T-helper 2 cell treated with Interferon-gamma antibody and Interleukin-4, amounts not matched to agents 5 μg/mL and 100 μg/mL, for 36 hours (primary cell): ENCODE measurements around the gene MINDY4.

ENCODE experiments used
- DNase-seq: peaks from one replicate; pipeline ENCODE4 v3.0.0; 2021; ENCODE audit warnings: low spot score
- H3K27ac Mint-ChIP-seq: one replicate; pipeline ENCODE4 v1.8.0; 2021; ENCODE audit warnings: mild to moderate bottlenecking, mixed read lengths
- H3K27me3 Mint-ChIP-seq: one replicate; pipeline ENCODE4 v1.8.0; 2021; ENCODE audit warnings: low read depth, mixed read lengths
- H3K36me3 Mint-ChIP-seq: one replicate; pipeline ENCODE4 v1.8.0; 2021; ENCODE audit warnings: low read depth, mixed read lengths
- H3K4me1 Mint-ChIP-seq: one replicate; pipeline ENCODE4 v1.8.0; 2021; ENCODE audit warnings: low read depth, mixed read lengths
- H3K4me3 Mint-ChIP-seq: one replicate; pipeline ENCODE4 v1.8.0; 2022; ENCODE audit warnings: mild to moderate bottlenecking, moderate library complexity, mixed read lengths
- H3K9me3 Mint-ChIP-seq: one replicate; pipeline ENCODE4 v1.8.0; 2021; ENCODE audit warnings: mixed read lengths

Gene MINDY4

DNA sequence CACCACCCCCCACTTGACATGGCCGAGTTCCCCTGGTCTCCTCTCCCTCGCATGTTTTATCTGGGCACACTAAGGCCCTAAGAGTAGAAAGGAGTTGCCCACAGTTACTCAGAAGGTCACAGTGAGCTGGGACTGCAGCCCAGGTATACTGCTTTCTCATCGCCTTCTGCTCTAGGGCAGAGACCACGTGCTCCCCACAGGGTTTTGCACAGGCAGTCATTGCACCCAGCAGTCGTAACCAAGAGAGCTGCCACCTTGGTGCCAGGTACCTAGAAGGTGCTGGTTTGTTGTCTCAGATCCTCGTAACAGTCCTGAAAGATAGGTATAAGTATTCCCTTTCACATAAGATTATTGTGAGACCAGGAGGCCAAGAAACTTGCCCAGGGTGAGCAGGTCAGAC lies 1.8 kb downstream of the MINDY4 start:
- no peak for DNase-seq
- Mint-ChIP-seq H3K27ac (no peak overlapping the region), H3K4me3 (no peak overlapping the region), H3K9me3 (no peaks in the 10 kb centered on the region), H3K4me1 (peaks cover 4% of the 10 kb centered on the region), H3K36me3 (no peaks in the 10 kb centered on the region), H3K27me3 (peaks cover 6% of the 10 kb centered on the region)

DNA sequence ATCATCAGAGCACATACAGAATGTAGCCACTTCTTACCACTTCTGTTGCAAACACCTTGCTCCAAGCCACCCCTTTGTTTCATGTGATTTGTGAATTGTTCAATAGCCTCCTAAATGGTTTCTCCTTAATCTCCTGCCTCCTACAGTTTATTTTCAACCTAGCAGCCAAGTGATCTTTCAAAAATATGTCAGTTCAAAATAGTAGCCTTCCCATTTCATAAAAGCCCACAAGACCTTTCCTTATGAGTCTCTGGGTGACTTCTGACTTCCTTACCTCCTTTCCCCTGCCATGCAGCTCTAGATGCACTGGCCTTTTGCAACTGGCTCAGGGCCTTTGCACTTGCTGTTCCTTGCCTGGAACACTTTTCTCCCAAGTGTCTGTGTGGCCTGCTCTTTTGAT lies 4.8 kb downstream of the MINDY4 start:
- H3K27ac Mint-ChIP-seq: no peak overlapping the region

DNA sequence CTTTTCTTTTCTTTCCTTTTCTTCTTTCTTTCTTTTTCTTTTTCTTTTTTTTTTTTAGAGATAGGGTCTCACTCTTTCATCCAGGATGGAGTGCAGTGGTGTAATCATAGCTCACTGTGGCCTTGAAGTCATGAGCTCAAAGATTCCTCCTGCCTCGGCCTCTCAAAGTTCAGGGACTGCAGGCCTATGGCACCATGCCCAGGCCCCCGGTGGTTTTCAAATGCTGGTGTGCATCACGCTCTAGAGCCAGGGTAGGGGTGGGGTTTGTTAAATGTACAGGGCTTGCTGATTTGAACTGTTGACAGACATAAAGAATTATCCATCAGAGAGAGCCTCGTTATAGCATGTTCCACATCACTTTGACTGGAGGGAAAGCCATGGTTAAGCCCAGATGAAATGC lies 5.8 kb downstream of the MINDY4 start:
- H3K9me3 Mint-ChIP-seq: no peaks in the 10 kb centered on the region
- DNase-seq: no peak
- H3K27ac Mint-ChIP-seq: no peak overlapping the region
- H3K36me3 Mint-ChIP-seq: no peaks in the 10 kb centered on the region
- peaks cover 3% of the 10 kb centered on the region for H3K4me1 Mint-ChIP-seq
- no peaks in the 10 kb centered on the region for H3K27me3 Mint-ChIP-seq
- no peak overlapping the region for H3K4me3 Mint-ChIP-seq

More for the DNA sequence above, 4.8 kb downstream of the MINDY4 start:
- no peaks in the 10 kb centered on the region for H3K36me3 Mint-ChIP-seq
- peaks cover 4% of the 10 kb centered on the region for H3K4me1 Mint-ChIP-seq
- no peaks in the 10 kb centered on the region for H3K9me3 Mint-ChIP-seq
- H3K27me3 Mint-ChIP-seq: no peaks in the 10 kb centered on the region
- H3K4me3 Mint-ChIP-seq: no peak overlapping the region
- no peak for DNase-seq

DNA sequence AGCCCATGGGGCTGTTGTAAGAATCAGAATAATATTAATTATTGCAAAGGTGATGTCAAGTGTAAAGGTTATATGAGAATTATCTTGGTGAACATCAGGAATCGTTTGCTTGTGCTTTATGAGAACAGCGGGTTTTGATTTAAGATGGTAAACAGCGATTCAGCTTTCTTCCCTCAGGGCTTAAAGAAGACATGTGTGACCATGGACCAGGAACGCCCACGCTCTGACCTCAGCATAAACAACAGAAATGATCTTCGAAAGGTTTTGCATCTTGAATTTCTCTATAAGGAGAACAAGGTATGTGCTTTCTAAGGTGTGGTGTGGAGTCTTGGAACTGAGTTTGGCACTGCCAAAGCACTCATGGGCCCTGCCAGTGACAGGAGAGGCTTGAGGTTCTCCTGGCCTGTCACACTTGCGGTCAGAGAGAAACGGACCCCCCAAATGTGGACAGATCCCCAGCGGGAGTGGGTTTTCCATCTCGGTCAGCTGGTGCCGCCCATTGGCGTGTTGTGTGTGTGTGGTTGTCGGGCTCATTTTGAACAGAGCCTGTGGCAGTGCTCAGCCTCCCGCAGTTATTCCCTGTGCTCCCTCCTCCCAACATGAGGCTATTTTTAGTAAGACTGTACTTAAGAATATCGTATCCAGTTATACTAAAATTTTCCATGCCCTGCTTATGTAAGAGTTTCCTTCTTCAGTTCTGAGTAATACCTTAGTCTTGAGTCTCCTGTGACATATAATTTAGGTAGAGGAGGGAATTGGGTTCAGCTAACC lies 7.2 kb downstream of the MINDY4 start:
- no peaks in the 10 kb centered on the region for H3K9me3 Mint-ChIP-seq
- no peak overlapping the region for H3K4me3 Mint-ChIP-seq
- H3K27ac Mint-ChIP-seq: no peak overlapping the region
- no peak for DNase-seq
- no peaks in the 10 kb centered on the region for H3K27me3 Mint-ChIP-seq
- H3K36me3 Mint-ChIP-seq: no peaks in the 10 kb centered on the region
- no peaks in the 10 kb centered on the region for H3K4me1 Mint-ChIP-seq

DNA sequence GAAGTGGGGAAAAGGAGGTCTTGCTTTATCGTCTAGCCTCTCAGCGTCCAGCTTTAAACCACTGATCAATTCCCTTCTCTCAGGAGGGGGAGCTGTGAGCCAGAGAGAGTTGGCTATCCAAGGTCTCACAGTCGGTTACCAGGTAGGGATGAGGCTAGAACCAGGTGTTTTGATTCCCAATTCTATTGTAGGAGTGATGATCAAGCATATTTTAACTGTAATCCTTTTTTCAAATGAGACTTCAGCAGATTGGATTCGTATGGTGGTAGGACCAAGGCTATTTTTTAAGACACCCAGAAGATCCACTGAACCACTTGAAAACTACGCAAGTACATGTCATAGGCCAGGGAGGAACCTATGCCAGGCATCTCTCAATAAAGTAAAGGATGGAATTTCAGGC lies 8.4 kb downstream of the MINDY4 start:
- H3K36me3 Mint-ChIP-seq: no peaks in the 10 kb centered on the region

DNA sequence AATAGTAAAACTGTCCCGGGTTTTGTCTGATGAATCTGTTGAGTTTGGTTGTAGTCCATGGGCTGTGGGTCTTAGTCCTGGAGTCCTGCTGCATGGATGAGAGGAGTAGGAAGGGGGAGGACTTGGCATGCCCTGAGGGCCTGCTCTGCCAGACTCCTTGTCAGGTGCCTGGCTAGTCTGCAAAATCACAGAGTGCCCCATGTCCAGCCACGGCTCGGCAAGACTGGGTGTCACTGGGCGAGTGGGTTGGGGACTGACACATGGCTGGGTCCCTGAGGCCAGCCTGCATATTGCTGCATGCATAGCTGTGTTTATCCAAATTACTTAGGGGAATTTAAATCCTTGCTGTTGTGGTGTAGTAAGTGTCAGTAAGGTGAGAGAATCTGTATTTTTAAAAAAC lies 9.7 kb downstream of the MINDY4 start:
- Mint-ChIP-seq H3K4me3 (no peak overlapping the region), H3K27me3 (no peaks in the 10 kb centered on the region), H3K9me3 (no peaks in the 10 kb centered on the region), H3K27ac (no peak overlapping the region), H3K4me1 (no peaks in the 10 kb centered on the region), H3K36me3 (no peaks in the 10 kb centered on the region)
- no peak for DNase-seq

More for the DNA sequence above, 8.4 kb downstream of the MINDY4 start:
- Mint-ChIP-seq H3K9me3 (no peaks in the 10 kb centered on the region), H3K27ac (no peak overlapping the region), H3K4me1 (no peaks in the 10 kb centered on the region), H3K27me3 (no peaks in the 10 kb centered on the region), H3K4me3 (no peak overlapping the region)
- no peak for DNase-seq

DNA sequence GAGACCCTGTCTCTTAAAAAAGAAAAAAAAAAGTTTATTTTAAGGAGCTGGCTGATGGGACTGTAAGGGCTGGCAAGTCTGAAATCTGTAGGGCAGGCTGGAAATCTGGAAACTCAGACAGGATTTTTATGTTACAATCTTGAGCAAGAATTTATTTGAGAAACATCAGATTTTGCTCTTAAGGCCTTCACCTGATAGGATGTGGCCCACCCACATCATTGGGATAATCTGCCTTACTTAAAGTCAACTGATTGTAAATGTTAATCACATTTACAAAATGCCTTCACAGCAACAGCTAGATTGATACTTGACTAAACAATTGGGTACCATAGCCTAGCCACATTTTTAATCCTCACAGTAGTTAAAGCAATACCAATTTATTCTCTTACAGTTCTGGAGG lies 11.5 kb downstream of the MINDY4 start:
- no peaks in the 10 kb centered on the region for H3K9me3 Mint-ChIP-seq
- H3K27ac Mint-ChIP-seq: no peak overlapping the region
- H3K27me3 Mint-ChIP-seq: no peaks in the 10 kb centered on the region
- no peaks in the 10 kb centered on the region for H3K36me3 Mint-ChIP-seq
- H3K4me3 Mint-ChIP-seq: no peak overlapping the region
- H3K4me1 Mint-ChIP-seq: no peaks in the 10 kb centered on the region
- DNase-seq: no peak

DNA sequence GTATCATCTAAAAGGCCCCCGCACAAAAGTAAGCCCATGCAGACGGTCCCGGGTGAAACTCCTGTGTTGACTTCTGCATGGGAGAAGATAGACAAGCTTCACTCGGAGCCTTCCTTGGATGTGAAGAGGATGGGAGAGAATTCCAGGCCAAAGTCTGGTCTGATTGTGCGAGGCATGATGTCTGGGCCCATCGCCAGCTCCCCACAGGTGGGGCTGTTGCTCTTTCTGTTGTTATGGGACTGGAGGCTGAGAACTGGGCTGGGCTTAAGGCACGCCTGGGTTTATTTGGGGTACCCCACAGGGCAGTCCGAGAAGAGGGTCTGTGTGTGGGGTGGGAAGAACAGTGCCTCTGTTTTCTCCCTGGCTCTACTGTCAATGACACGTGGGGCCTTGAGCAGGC lies 14.6 kb downstream of the MINDY4 start:
- Mint-ChIP-seq H3K4me1 (no peaks in the 10 kb centered on the region), H3K27ac (no peak overlapping the region), H3K9me3 (no peaks in the 10 kb centered on the region), H3K4me3 (no peak overlapping the region), H3K36me3 (no peaks in the 10 kb centered on the region), H3K27me3 (no peaks in the 10 kb centered on the region)
- DNase-seq: no peak

DNA sequence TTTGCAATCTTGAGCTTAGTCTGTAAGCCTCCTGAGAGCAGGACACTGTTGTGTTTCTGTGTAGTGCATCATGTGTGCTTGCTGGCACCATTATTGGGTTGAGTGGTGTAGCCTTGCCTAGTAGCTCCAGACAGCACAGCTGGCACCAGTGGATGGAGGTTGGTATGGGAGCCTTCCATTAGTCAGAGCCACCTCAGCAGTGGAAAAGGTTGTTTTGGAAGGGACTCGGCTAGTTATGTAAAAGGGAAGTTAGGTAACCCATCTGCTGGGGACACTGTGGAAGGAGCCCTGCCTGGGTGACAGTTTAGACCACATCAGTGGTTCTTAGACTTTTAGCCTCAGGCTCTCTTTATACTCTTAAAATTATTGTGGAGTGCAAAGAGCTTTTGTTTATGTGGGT lies 16.3 kb downstream of the MINDY4 start:
- no peak overlapping the region for H3K27ac Mint-ChIP-seq
- H3K27me3 Mint-ChIP-seq: no peaks in the 10 kb centered on the region
- no peaks in the 10 kb centered on the region for H3K9me3 Mint-ChIP-seq
- H3K4me1 Mint-ChIP-seq: no peaks in the 10 kb centered on the region
- no peak overlapping the region for H3K4me3 Mint-ChIP-seq
- H3K36me3 Mint-ChIP-seq: no peaks in the 10 kb centered on the region
- no peak for DNase-seq

DNA sequence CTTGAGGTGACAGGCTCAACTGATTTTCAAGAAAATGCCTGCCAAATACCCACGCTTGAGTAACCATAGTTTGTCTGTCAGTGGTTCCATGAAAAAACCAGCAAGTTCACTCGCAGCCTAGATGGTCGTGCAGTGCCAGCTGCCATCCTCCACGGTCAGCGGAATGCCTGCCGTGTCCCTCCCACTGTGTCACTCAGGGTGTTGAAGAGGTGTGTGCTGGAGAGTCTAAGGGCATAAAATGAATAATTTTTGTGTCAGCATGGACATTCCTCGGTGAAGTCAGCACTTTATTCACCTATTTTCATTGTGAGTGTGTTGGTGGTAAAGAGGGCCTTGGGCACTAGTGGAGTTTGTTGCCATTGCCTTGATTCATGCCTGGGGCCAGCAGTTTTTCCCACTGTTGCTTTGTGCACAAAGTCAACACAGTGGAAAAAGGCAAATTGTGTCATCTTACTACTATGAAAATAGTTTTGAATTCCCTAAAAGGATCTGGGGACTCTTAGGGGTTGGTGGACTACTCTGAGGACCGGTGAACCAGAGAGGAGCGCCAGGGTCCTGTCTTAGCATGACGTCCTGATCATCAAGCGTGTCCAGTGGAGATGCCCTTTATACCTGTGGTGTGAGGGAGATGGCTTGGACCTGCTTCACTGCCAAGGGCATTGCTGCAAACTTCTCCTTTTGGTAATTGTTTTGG lies 17.6 kb downstream of the MINDY4 start:
- DNase-seq: no peak
- no peak overlapping the region for H3K27ac Mint-ChIP-seq
- H3K4me1 Mint-ChIP-seq: no peaks in the 10 kb centered on the region
- H3K9me3 Mint-ChIP-seq: no peaks in the 10 kb centered on the region
- H3K4me3 Mint-ChIP-seq: no peak overlapping the region
- no peaks in the 10 kb centered on the region for H3K36me3 Mint-ChIP-seq
- no peaks in the 10 kb centered on the region for H3K27me3 Mint-ChIP-seq

DNA sequence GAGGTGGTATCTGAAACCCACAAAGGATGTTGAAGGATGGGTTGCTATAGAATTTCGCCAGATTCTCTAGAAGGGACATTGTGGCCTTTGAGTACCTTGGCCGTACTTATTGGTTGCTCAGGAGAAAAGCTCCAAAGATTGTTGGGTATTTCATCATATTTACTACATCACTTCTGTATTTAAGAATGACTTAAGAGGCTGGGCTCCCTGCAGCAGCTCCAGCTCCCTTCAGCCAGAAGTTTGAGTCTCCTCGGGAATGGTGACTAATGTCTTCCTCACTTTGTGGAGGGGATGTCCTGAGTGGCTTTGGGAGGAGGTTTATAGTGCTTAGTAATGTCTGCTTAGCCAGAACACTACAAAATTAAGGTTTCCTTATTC lies 18.1 kb downstream of the MINDY4 start:
- Mint-ChIP-seq H3K9me3 (no peaks in the 10 kb centered on the region), H3K27ac (no peak overlapping the region), H3K27me3 (no peaks in the 10 kb centered on the region), H3K4me1 (no peaks in the 10 kb centered on the region), H3K36me3 (no peaks in the 10 kb centered on the region), H3K4me3 (no peak overlapping the region)
- no peak for DNase-seq

DNA sequence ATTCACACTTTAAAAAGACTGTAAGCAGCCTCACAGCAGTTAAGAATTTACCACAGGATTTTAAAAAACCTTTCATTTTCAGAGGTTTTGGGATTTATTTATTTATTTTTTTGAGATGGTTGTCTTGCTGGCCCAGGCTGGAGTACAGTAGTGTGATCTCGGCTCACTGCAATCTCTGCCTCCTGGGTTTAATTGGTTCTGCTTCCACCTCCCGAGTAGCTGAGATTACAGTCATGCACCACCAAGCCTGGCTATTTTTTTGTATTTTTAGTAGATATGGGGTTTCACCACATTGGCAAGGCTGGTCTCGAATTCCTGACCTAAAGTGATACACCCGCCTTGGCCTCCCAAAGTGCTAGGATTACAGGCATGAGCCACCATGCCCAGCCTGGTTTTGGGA lies 19.1 kb downstream of the MINDY4 start:
- no peaks in the 10 kb centered on the region for H3K27me3 Mint-ChIP-seq
- H3K9me3 Mint-ChIP-seq: no peaks in the 10 kb centered on the region
- H3K4me1 Mint-ChIP-seq: no peaks in the 10 kb centered on the region
- no peak for DNase-seq
- H3K4me3 Mint-ChIP-seq: no peak overlapping the region
- H3K27ac Mint-ChIP-seq: no peak overlapping the region
- H3K36me3 Mint-ChIP-seq: no peaks in the 10 kb centered on the region

DNA sequence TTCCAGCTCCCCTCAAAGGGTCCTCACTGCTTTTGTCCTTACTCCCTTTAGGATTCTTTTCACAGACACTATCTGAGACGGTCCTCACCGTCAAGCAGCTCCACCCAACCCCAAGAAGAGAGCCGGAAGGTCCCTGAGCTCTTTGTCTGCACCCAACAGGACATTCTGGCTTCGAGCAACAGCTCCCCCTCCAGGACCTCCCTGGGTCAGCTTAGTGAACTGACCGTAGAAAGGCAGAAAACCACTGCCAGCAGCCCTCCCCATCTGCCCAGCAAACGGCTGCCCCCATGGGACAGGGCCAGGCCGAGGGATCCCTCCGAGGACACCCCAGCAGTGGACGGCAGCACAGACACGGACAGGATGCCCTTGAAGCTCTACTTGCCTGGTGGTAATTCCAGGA lies 19.9 kb downstream of the MINDY4 start:
- peaks cover 4% of the 10 kb centered on the region for H3K4me1 Mint-ChIP-seq
- no peak overlapping the region for H3K4me3 Mint-ChIP-seq
- no peak for DNase-seq
- no peak overlapping the region for H3K27ac Mint-ChIP-seq
- no peaks in the 10 kb centered on the region for H3K36me3 Mint-ChIP-seq
- H3K9me3 Mint-ChIP-seq: no peaks in the 10 kb centered on the region
- H3K27me3 Mint-ChIP-seq: no peaks in the 10 kb centered on the region

DNA sequence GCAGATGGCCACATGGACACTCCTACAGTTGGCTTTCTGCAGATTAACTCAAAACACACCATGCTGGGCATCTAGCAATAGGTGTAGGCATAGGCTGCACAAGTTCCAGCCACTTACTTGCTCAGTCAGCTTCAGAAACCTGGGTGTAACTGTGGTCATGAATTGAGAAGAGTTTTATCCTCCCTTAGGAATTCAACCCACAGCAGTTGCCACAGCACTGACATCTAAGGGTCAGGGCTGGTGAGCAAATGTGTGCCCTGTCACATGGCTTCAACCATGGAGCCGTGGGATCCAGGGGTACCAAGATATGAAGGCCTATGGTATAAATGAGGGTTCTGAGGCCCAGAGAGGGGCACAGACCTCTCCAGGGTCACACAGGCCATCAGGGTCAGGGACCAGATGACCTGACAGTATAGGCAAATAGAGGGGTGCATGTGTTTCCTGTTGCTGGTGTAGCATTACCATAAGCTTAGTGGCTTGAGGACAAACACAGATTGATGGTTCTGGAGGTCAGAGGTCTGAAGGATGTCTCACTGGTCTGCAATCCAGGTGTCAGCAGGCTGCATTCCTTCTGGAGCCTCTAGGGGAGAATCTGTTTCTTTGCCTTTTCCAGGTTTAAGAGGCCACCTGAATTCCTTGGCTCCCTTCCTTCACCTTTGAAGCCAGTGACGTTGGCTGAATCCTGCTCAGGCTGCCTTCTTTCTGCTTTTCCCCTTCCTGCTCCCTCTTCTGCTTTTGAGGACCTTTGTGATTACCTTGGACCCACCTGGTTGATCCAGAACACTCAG lies 24.1 kb downstream of the MINDY4 start:
- no peak overlapping the region for H3K4me3 Mint-ChIP-seq
- H3K27me3 Mint-ChIP-seq: no peaks in the 10 kb centered on the region
- no peaks in the 10 kb centered on the region for H3K9me3 Mint-ChIP-seq
- H3K27ac Mint-ChIP-seq: no peak overlapping the region
- peaks cover 16% of the 10 kb centered on the region for H3K4me1 Mint-ChIP-seq
- H3K36me3 Mint-ChIP-seq: no peaks in the 10 kb centered on the region
- no peak for DNase-seq
